ENCODE results near the gene SLC22A31.
"Not testable (repeated sequence)": the region's sequence is repeated elsewhere in the genome, so short reads cannot be mapped to it uniquely, and the experiment has no call there.

Gene SLC22A31

GRCh38 chr16:89166696-89167424 is 33.5 kb downstream of the SLC22A31 start:
- Histone ChIP-seq H3K27me3 (ENCODE audit: control insufficient read depth in 2 of 2, insufficient read depth in 2 of 2, low read length in 2 of 2) (peaks cover 9 to 16% of the 10 kb centered on the region in 2 donors), H3K9me3 (ENCODE audit: control insufficient read depth in 2 of 2, low read length in 2 of 2) (no peaks in the 10 kb centered on the region), H3K4me3 (ENCODE audit: low read length in 2 of 2) (peak overlapping the region in 1 of 2 donors; percentile 20), H3K27ac (ENCODE audit: low read depth in 2 of 2, low read length in 2 of 2) (no peak overlapping the region), H3K36me3 (ENCODE audit: control insufficient read depth in 2 of 2, insufficient read depth in 2 of 2, low read length in 2 of 2) (no peaks in the 10 kb centered on the region), H3K4me1 (ENCODE audit: control insufficient read depth in 2 of 2, insufficient read depth in 2 of 2, low read length in 2 of 2) (peaks cover 16% of the 10 kb centered on the region in 2 donors), H3K9ac (ENCODE audit: low read depth in 1 of 2, low read length in 2 of 2) (peak overlapping the region in 1 of 2 donors; percentile 45)

GRCh38 chr16:89165681-89165979 is 34.7 kb downstream of the SLC22A31 start:
- H3K4me3 ChIP-seq (ENCODE audit: low read length in 2 of 2); H3K9ac ChIP-seq (ENCODE audit: low read depth in 1 of 2, low read length in 2 of 2); H3K36me3 ChIP-seq (ENCODE audit: control insufficient read depth in 2 of 2, insufficient read depth in 2 of 2, low read length in 2 of 2); H3K27ac ChIP-seq (ENCODE audit: low read depth in 2 of 2, low read length in 2 of 2); H3K9me3 ChIP-seq (ENCODE audit: control insufficient read depth in 2 of 2, low read length in 2 of 2): not testable (repeated sequence)
- peaks cover 9 to 16% of the 10 kb centered on the region in 2 donors for H3K27me3 ChIP-seq (ENCODE audit: control insufficient read depth in 2 of 2, insufficient read depth in 2 of 2, low read length in 2 of 2)
- peaks cover 11% of the 10 kb centered on the region in 2 donors for H3K4me1 ChIP-seq (ENCODE audit: control insufficient read depth in 2 of 2, insufficient read depth in 2 of 2, low read length in 2 of 2)

GRCh38 chr16:89164847-89165680 is 35.3 kb downstream of the SLC22A31 start:
- H3K9me3 ChIP-seq (ENCODE audit: control insufficient read depth in 2 of 2, low read length in 2 of 2): no peaks in the 10 kb centered on the region
- H3K9ac ChIP-seq (ENCODE audit: low read depth in 1 of 2, low read length in 2 of 2): no peak overlapping the region
- H3K4me1 ChIP-seq (ENCODE audit: control insufficient read depth in 2 of 2, insufficient read depth in 2 of 2, low read length in 2 of 2): peaks cover 6 to 8% of the 10 kb centered on the region in 2 donors
- H3K4me3 ChIP-seq (ENCODE audit: low read length in 2 of 2): no peak overlapping the region
- peaks cover 9 to 14% of the 10 kb centered on the region in 2 donors for H3K27me3 ChIP-seq (ENCODE audit: control insufficient read depth in 2 of 2, insufficient read depth in 2 of 2, low read length in 2 of 2)
- no peaks in the 10 kb centered on the region for H3K36me3 ChIP-seq (ENCODE audit: control insufficient read depth in 2 of 2, insufficient read depth in 2 of 2, low read length in 2 of 2)
- no peak overlapping the region for H3K27ac ChIP-seq (ENCODE audit: low read depth in 2 of 2, low read length in 2 of 2)

- no peaks in the 10 kb centered on the region for H3K36me3 ChIP-seq (ENCODE audit: control insufficient read depth in 2 of 2, insufficient read depth in 2 of 2, low read length in 2 of 2)
- no peaks in the 10 kb centered on the region for H3K9me3 ChIP-seq (ENCODE audit: control insufficient read depth in 2 of 2, low read length in 2 of 2)
- H3K27ac ChIP-seq (ENCODE audit: low read depth in 2 of 2, low read length in 2 of 2): no peak overlapping the region
- H3K9ac ChIP-seq (ENCODE audit: low read depth in 1 of 2, low read length in 2 of 2): no peak overlapping the region
- H3K4me3 ChIP-seq (ENCODE audit: low read length in 2 of 2): no peak overlapping the region
- H3K27me3 ChIP-seq (ENCODE audit: control insufficient read depth in 2 of 2, insufficient read depth in 2 of 2, low read length in 2 of 2): peaks cover 9 to 11% of the 10 kb centered on the region in 2 donors
- H3K4me1 ChIP-seq (ENCODE audit: control insufficient read depth in 2 of 2, insufficient read depth in 2 of 2, low read length in 2 of 2): peaks cover 5 to 8% of the 10 kb centered on the region in 2 donors
Observed at GRCh38 chr16:89164436-89164835, 35.9 kb downstream of the SLC22A31 start.

GRCh38 chr16:89163297-89163696 is 37.0 kb downstream of the SLC22A31 start:
- peaks cover 0 to 3% of the 10 kb centered on the region in 2 donors for H3K27me3 ChIP-seq (ENCODE audit: control insufficient read depth in 2 of 2, insufficient read depth in 2 of 2, low read length in 2 of 2)
- H3K4me1 ChIP-seq (ENCODE audit: control insufficient read depth in 2 of 2, insufficient read depth in 2 of 2, low read length in 2 of 2): peaks cover 5 to 8% of the 10 kb centered on the region in 2 donors

GRCh38 chr16:89161763-89162713 is 38.3 kb downstream of the SLC22A31 start:
- Histone ChIP-seq H3K27me3 (ENCODE audit: control insufficient read depth in 2 of 2, insufficient read depth in 2 of 2, low read length in 2 of 2) (peaks cover 1 to 3% of the 10 kb centered on the region in 2 donors), H3K4me3 (ENCODE audit: low read length in 2 of 2) (no peak overlapping the region), H3K9me3 (ENCODE audit: control insufficient read depth in 2 of 2, low read length in 2 of 2) (no peaks in the 10 kb centered on the region), H3K36me3 (ENCODE audit: control insufficient read depth in 2 of 2, insufficient read depth in 2 of 2, low read length in 2 of 2) (no peaks in the 10 kb centered on the region), H3K4me1 (ENCODE audit: control insufficient read depth in 2 of 2, insufficient read depth in 2 of 2, low read length in 2 of 2) (peaks cover 1 to 4% of the 10 kb centered on the region in 2 donors), H3K27ac (ENCODE audit: low read depth in 2 of 2, low read length in 2 of 2) (no peak overlapping the region), H3K9ac (ENCODE audit: low read depth in 1 of 2, low read length in 2 of 2) (no peak overlapping the region)

More at GRCh38 chr16:89163297-89163696, 37.0 kb downstream of the SLC22A31 start:
- no peaks in the 10 kb centered on the region for H3K36me3 ChIP-seq (ENCODE audit: control insufficient read depth in 2 of 2, insufficient read depth in 2 of 2, low read length in 2 of 2)
- no peak overlapping the region for H3K27ac ChIP-seq (ENCODE audit: low read depth in 2 of 2, low read length in 2 of 2)
- no peaks in the 10 kb centered on the region for H3K9me3 ChIP-seq (ENCODE audit: control insufficient read depth in 2 of 2, low read length in 2 of 2)
- H3K4me3 ChIP-seq (ENCODE audit: low read length in 2 of 2): no peak overlapping the region
- H3K9ac ChIP-seq (ENCODE audit: low read depth in 1 of 2, low read length in 2 of 2): no peak overlapping the region

GRCh38 chr16:89160977-89161701 is 39.2 kb downstream of the SLC22A31 start:
- H3K9me3 ChIP-seq (ENCODE audit: control insufficient read depth in 2 of 2, low read length in 2 of 2): no peaks in the 10 kb centered on the region
- H3K4me3 ChIP-seq (ENCODE audit: low read length in 2 of 2): no peak overlapping the region
- H3K4me1 ChIP-seq (ENCODE audit: control insufficient read depth in 2 of 2, insufficient read depth in 2 of 2, low read length in 2 of 2): peaks cover 0 to 3% of the 10 kb centered on the region in 2 donors
- peaks cover 5 to 8% of the 10 kb centered on the region in 2 donors for H3K27me3 ChIP-seq (ENCODE audit: control insufficient read depth in 2 of 2, insufficient read depth in 2 of 2, low read length in 2 of 2)
- H3K9ac ChIP-seq (ENCODE audit: low read depth in 1 of 2, low read length in 2 of 2): no peak overlapping the region
- H3K36me3 ChIP-seq (ENCODE audit: control insufficient read depth in 2 of 2, insufficient read depth in 2 of 2, low read length in 2 of 2): no peaks in the 10 kb centered on the region
- no peak overlapping the region for H3K27ac ChIP-seq (ENCODE audit: low read depth in 2 of 2, low read length in 2 of 2)

GRCh38 chr16:89159850-89160354 is 40.4 kb downstream of the SLC22A31 start:
- Histone ChIP-seq H3K27ac (ENCODE audit: low read depth in 2 of 2, low read length in 2 of 2) (no peak overlapping the region), H3K36me3 (ENCODE audit: control insufficient read depth in 2 of 2, insufficient read depth in 2 of 2, low read length in 2 of 2) (no peaks in the 10 kb centered on the region), H3K9ac (ENCODE audit: low read depth in 1 of 2, low read length in 2 of 2) (no peak overlapping the region), H3K27me3 (ENCODE audit: control insufficient read depth in 2 of 2, insufficient read depth in 2 of 2, low read length in 2 of 2) (peaks cover 5 to 8% of the 10 kb centered on the region in 2 donors), H3K9me3 (ENCODE audit: control insufficient read depth in 2 of 2, low read length in 2 of 2) (no peaks in the 10 kb centered on the region), H3K4me1 (ENCODE audit: control insufficient read depth in 2 of 2, insufficient read depth in 2 of 2, low read length in 2 of 2) (peaks cover 7 to 9% of the 10 kb centered on the region in 2 donors), H3K4me3 (ENCODE audit: low read length in 2 of 2) (no peak overlapping the region)

Data from mucosa of rectum (tissue), 2 donors.